ENCODE data around the gene TIAM2.

Gene TIAM2

DNA sequence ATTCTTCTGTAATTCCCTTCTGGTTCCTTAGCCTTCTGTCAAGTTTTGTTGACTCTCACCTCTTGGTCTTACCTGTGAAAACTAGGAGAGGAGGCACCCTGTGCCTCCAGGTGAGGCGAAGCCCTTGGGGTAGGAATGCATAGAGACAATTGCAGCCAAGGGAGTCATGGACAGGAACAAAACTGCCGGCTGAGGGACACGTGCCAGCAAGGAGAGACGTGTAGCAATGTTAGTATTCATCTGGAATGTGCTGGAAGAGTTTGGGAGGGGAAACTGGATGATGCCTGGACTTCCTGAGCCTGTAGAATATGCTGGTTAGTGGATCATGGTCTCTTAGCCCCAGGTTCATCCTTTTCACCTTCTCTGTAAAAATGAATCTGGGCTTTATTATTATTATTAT, 3.9 kb upstream of the TIAM2 start:
- H3K4me3 ChIP-seq (ENCODE audit: low read depth, low read length), result no peak overlapping the region
- DNase-seq (ENCODE audit: low read depth), result no peak
- TF ChIP-seq, protein P1, sequence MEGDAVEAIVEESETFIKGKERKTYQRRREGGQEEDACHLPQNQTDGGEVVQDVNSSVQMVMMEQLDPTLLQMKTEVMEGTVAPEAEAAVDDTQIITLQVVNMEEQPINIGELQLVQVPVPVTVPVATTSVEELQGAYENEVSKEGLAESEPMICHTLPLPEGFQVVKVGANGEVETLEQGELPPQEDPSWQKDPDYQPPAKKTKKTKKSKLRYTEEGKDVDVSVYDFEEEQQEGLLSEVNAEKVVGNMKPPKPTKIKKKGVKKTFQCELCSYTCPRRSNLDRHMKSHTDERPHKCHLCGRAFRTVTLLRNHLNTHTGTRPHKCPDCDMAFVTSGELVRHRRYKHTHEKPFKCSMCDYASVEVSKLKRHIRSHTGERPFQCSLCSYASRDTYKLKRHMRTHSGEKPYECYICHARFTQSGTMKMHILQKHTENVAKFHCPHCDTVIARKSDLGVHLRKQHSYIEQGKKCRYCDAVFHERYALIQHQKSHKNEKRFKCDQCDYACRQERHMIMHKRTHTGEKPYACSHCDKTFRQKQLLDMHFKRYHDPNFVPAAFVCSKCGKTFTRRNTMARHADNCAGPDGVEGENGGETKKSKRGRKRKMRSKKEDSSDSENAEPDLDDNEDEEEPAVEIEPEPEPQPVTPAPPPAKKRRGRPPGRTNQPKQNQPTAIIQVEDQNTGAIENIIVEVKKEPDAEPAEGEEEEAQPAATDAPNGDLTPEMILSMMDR (IDR thresholded peaks at IDR 0.05; ENCODE audit: control insufficient read depth, extremely low read depth, insufficient read depth), result no peak

DNA sequence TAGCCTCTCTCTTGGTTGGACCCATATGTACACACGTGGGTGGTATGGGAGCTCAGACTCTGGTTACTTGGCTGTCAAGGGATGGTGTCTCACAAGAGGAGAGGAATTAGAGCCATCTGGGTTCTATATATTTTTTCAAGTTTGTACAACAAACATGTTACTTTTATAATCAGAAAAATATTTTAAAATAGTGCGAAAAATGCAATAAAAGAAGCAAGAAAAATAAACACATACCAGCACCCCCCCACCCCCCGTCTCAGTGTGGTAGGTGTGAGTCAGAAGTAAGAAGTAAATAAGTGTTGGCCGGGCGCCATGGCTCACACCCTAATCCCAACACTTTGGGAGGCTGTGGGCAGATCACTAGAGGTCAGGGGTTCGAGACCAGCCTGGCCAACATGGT, 2.1 kb upstream of the TIAM2 start:
- no peak overlapping the region for H3K4me3 ChIP-seq (ENCODE audit: low read depth, low read length)
- TF ChIP-seq, protein P1 (IDR thresholded peaks at IDR 0.05; ENCODE audit: control insufficient read depth, extremely low read depth, insufficient read depth), result no peak
- DNase-seq (ENCODE audit: low read depth), result no peak

DNA sequence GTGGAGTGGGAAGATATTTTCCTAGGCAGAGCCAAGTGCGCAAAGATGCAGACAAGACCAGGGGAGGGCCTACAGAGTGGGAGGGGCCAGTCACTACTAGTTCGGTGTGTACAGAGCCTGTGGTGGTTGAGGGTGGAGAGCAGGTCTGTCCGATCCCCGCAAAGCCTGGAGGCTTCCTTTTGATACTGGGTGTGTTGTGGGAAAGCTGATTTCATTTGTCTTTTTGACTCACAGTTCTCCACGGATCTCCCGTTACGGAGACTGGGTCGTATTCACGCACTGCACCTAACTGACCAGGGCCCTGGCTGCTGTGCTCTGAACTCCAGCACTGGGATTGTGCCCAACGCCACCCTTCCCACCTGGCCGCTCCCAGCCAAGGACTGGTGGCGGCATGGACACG, 1.4 kb upstream of the TIAM2 start:
- no peak for DNase-seq (ENCODE audit: low read depth)
- no peak overlapping the region for H3K4me3 ChIP-seq (ENCODE audit: low read depth, low read length)
- TF ChIP-seq, protein P1 (IDR thresholded peaks at IDR 0.05; ENCODE audit: control insufficient read depth, extremely low read depth, insufficient read depth), result no peak

DNA sequence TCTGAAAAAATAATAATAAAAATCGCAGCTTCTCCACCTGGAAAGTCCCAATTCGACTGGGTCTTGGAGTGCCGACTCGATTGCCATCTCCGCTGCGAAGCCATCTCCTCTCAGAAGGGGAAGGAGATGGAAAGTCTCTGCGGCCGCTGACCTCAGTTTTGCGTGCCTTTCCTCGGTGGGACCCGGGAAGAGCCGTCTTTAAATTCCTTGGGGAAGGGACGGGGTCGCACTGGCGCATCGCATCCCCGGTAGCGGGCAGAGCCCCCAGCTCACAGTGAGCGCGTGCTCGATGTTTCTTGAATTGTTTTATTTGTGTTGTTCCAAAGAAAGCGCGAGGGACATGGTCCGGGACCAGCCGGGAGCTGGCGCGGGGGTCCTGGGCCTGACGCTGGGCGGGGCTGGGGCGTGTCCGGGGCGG, 270 bp upstream of the TIAM2 start:
- TF ChIP-seq, protein P1 (IDR thresholded peaks at IDR 0.05; ENCODE audit: control insufficient read depth, extremely low read depth, insufficient read depth), result no peak
- no peak overlapping the region for H3K4me3 ChIP-seq (ENCODE audit: low read depth, low read length)
- no peak for DNase-seq (ENCODE audit: low read depth)

DNA sequence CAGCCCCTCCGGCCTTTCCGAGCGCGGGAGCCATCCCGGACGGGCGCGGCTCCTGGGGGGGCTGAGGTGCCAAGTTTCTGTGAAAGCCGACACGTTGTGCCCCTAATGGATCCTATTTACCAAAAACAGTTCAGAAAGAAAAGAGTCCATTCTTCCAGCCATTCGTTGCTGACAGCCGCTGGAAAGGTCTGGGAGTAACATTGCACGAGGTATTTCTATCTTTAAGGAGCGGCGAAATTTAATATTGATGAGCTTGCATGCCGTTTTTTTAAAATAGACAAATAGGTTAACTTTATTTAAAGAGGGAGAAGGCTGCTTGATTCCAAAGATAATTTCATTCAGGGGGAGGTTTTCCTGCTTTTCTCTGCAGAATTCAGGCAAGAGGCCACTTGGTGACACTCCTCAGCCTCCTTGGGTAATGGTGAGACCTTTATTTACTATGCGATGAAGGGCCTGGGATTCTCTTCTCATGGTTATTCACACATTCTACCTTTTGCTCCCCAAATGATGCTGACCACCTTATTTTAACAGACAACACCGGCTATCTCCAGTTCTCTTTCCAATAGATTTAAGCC, 988 bp downstream of the TIAM2 start:
- no peak for DNase-seq (ENCODE audit: low read depth)
- H3K4me3 ChIP-seq (ENCODE audit: low read depth, low read length), result no peak overlapping the region
- TF ChIP-seq, protein P1 (IDR thresholded peaks at IDR 0.05; ENCODE audit: control insufficient read depth, extremely low read depth, insufficient read depth), result no peak

DNA sequence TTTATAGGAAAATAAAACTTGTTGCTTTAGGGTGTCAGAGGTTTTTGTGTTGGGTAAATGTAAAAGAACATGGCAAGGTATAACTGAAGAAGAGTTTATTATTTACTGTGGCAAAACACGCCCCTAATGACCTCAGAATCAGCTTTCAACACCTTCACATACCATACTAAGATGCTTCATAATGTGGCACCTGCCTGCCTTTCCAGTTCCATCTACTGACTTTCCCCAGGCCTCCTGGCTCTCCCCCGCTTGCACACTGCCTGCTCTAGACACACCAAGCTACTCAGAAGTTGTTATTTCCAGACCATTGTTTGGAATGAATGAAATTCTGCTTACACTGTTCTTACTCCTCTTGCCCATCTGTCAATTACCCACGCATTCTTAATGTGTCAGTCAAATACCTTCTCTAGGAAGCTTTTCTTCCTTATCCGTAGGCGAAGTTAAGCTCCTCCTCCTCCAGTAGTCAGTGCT, 1.8 kb downstream of the TIAM2 start:
- no peak overlapping the region for H3K4me3 ChIP-seq (ENCODE audit: low read depth, low read length)
- TF ChIP-seq, protein P1 (IDR thresholded peaks at IDR 0.05; ENCODE audit: control insufficient read depth, extremely low read depth, insufficient read depth), result no peak
- no peak for DNase-seq (ENCODE audit: low read depth)

DNA sequence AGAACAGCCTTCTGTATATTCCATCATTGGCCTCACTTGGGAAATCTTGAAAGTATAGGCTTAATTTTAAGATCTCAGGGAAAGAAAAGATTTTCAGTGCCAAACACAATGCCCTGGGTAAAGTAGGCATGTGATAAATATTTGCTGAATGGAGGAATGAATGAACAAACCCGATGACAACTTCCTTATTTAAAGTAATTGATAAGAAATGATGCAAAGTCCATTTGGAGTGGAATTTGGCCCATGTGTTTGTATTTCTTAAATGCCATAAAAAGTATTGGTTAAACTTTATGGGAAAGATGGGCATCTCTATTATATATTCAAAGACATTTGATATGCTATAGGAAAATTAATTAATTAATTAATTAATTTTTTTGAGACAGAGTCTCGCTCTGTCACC, 3.7 kb downstream of the TIAM2 start:
- H3K4me3 ChIP-seq (ENCODE audit: low read depth, low read length), result no peak overlapping the region
- TF ChIP-seq, protein P1 (IDR thresholded peaks at IDR 0.05; ENCODE audit: control insufficient read depth, extremely low read depth, insufficient read depth), result no peak
- no peak for DNase-seq (ENCODE audit: low read depth)
